Activated CD4-positive, alpha-beta T cell treated with anti-CD3 and anti-CD28 coated beads for 1 hour (primary cell): ENCODE measurements around the gene IDUA.
"Not testable (repeated sequence)": the region's sequence is repeated elsewhere in the genome, so short reads cannot be mapped to it uniquely, and the experiment has no call there.

Experiments used
- DNase-seq: peaks from one replicate; pipeline ENCODE4 v3.0.0-alpha.2; 2020

Gene IDUA

DNA sequence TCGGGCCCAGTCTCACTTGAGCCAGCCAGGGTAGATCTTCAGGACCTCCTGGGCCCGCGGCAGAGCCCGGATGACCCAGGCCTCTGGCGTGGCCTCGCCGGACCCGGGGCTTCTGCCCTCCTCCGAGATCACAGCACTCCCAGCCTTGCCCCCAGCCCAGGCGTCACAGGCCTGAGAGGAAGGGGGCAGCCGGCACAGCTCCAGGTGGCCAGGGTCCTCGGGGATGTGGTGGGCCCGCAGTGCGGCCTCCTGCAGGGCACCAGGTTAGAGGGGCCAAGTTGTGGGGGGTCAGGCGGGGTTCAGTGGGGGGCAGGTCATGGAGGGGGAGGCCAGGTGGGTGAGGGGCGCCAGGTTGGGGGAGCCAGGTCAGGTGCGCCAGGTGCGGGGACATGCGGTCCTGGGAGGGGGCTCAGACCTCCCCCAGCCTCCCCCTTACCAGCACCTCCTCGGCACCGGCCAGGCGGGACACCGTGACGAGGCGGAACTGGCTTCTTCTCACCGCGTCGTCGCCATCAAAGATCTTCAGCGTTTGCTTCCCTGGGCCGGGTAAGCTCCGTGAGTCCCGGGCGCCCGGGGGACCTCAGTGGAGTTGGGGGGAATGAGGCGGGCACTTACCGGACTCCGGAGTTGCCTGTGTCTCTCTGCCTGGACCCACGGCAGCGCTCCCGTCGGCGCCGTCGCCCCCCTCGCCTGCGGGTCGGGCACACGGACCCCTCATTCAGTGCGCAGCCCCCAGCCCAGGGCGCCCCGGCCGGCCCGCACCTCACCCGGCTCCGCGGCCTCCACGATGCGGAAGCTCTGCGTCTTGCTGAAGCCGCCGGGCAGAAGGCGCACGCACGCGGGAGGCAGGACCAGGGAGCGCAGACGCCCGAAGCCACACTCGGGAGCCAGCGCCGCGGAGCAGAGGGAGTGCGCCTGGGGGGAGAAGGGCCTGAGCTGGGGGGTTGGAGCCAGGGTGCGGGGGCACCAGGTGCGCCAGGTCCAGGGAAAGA, 19.4 kb upstream of the IDUA start:
- DNase-seq = no peak

DNA sequence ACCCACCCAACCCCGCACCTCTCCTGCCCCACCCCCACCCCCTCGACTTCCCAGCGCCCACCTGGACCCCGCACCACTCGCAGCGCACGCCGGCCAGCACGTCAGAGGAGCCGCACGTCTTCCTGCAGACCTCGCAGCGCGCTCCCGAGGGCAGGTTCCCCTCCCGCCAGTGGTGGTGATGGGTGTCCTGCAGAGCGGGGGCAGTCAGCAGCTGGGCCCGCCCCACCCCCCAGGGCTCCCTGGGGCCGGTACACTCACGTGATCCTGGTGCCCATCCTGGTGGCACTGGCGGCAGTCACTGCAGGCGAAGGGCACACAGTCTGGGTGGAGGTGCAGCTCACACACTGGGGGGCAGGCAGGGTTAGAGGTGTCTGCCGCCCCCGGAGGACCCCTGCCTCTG, 18.6 kb upstream of the IDUA start:
- no peak for DNase-seq

DNA sequence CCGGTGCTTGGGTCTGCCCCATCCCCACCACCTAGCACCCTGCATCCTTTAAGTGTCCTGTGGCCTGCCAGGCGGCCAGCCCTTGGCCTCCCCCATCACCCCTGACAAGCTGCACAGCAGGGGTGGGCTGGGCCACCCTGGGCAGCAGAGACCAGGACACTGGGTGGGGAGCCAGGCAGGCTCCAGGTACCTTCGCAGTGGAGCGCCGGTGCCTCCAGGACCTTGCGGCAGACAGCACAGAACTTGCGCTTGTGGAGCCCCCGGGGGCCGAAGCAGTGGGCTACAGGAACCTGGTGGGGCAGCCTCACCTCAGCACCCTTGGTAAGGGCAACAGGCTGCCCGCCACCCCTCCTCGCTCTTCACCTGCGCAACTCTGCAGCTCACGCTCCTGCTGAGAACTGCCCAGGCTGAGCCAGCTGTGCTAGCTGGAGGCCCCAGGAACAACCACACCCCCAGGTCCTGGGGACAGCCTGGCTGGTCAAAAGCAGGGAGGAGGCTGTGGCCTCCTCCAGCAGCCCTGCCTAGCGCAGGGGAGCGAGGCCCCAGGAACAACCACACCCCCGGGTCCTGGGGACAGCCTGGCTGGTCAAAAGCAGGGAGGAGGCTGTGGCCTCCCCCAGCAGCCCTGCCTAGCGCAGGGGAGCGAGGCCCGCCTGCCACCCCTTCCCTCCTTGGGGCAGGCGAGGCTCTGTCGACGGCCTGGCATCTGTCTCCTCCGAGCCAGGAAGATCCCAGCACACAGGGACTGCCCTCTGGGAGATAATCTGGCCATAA, 18.0 kb upstream of the IDUA start:
- DNase-seq = no peak

DNA sequence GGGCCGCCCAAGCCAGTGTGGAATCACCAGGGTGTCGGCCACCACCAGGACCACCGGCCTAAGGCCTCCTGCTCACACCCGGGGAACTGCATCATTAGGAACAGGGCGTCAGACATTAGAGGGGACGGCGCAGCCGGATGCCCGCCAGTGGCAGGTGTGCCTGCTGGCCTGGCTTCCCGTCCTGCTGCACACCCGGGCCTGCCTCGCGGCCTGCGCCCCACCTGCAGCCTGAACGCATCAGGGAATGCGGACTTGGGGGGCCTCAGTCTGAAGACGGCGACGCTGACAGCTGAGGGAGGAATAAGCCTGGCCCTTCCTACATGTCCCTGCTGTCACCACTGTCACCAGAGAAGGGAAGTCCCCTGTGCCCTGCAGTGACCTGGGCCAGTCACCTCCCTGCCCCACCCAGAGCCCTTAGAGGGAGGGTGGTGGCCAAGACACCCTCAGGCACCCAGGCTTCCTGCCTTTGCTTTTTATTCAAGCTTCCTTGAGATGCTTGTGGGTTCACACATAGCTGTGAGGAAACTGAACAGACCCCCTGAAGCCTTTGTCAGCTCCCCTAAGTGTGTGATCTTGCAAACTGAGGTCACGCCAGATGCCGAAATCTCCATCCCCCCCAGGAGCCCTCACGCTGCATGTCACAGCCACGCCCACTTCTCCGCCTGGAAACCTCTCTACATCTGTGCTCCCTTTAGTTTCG, 16.6 kb upstream of the IDUA start:
- DNase-seq = no peak

DNA sequence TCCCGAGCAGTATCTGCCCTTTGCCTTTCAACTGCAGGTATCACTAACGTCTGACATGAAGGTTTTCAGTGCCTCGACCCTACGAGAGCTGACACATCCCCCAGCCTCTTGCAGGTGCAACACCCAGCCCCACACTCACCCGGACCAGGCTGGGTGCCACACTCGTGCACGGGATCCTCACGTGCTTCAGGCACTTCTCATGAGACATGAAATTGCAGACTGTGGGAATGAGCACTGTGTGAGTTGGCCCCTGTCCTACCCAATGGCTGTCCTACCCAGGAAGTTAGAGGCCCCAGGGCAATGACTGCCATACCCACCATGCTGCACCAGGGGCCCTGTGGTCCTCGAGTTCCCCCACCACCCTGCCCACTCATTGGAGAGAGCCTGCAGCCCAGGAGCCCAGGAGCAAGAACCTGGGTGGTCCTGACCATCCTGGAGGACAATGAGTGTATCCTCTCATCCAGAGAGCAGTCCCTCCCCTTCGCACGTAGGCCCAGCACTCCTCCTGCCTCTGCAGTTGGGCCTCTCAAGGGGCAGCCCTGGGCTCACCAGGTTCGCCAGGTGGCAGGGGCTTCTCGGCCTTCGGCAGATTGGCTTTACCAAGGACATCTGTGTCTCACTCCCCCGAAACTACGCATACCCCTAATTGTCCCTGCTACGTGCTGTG, 15.9 kb upstream of the IDUA start:
- no peak for DNase-seq

DNA sequence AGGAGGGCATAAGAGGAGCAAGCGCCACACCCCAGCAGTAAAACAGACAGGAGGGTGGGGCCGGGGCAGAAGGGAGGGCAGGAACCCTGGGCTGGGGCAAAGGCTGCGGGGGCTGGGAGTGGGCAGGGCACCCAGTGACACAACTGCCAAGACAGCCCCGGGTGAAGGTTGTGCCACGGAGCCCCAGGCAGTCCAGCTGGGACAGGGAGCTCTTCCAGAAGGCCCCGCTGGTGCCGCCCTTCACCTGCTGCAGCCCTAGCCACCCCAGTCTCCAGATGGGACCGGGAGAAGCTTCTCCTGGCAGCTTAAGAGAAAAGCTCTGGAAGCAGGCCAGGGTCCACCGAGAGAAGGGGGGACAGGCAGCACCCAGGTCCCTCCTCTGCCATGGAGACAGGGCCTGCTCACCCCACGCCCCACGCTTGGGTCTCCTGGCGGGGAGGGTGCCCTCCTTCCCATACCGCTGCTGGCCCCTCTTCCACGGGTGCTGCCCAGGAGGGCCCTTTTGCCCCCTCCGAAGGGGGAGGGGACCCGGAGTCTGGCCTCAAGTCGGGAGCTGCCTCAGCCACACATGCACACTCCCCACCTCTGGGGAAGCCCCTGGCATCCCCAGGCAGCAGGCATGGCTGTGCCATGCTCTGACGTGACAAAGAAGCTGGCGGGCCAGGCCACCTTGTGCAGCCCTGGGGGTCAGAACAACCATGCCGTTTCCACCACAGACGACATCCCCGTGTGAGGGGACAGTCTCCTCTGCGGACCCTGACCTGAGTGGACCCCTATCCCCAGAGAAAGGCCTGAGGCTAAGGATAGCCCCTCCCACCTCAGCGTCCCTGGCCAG, 15.0 kb upstream of the IDUA start:
- DNase-seq = no peak

DNA sequence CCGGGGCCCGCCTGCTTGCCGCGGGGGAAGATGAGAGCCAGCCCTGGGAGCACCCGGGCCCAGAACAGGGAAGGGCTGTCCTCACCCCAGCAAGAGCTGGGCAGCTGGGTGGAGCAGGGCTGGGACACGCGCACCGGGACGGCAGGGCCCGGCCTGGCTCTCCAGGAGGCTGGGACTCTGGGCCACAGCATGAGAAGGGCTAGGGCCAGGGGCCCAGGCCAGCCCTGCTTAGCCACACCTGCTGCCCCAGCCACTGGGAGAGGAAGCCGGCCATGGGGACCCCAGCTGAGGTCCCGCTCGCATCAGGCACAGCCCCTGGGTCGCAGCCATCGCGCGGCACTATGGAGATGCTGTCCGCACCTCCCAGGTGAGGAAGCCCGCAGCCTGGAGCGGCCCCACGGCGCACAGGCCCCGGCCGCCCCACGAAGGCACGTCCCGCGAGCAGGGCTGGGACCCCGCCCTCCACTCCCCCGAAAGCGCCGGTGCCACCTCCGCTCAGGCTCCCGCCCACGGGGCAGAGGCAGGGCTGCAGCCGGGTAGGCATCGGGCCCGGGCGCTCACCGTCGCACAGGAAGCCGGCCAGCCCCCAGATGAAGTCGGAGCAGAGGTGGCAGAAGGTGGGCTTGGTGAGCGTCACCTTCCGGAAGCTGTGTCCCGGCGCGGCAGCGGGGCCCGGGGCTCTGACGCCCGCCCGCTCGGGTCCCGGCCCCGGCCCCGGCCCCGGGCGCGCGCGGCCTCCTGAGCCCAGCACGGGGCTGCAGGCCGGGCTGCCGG, 14.0 kb upstream of the IDUA start:
- DNase-seq = peak; percentile 48

DNA sequence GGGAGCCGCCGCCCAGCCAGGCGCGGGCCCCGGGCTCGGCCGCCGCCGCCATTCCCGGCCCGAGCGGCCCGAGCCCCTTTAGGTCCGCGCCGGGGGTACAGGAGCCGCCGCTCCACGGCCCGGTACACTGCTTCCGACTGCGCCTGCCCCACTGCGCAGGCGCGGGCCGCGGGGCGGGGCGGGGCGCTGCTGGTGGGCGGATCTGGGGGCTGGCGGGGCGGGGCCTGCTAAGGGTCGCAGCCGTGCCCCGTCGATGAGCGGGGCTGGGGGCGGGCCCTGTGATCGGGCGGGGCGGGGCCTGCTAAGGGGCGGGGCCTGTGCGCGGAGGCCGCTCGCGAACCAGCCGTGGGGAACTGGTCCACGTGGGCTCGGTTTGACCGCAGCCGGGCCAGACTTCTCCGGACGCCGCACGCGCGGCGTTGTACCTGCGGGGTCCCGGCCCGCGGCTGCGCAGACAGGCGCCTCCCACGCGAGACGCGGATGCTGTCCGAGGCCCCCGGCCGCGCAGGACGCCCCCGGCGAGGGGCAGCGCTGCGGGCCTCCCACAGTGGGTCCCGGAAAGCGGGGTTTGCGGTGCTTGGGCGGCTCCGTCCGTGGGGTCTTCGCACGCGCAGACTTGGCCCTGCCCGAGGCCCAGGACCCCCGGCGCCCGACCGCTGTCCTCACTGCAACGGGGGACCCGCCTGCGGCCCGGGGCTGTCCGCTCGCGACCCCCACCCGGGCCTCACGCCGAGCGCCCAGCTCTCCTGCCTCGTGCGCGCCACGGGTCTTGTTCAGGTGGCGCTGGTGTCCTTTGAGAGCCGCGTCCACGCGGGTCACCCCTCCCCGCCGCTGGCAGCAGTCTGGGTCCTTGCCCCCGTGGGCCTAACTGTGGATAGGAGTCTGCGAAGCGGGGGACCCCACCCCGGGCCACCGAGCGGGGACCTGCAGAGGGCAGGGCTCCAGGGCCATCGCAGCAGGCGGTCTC, 13.1 kb upstream of the IDUA start, which contains the start of gene DGKQ:
Gene DGKQ, minus strand, starts transcription at position 139 of the 967 bp plus-strand sequence. Its CDS starts 87 bp downstream, at position 52.
- peak; percentile 88 for DNase-seq

DNA sequence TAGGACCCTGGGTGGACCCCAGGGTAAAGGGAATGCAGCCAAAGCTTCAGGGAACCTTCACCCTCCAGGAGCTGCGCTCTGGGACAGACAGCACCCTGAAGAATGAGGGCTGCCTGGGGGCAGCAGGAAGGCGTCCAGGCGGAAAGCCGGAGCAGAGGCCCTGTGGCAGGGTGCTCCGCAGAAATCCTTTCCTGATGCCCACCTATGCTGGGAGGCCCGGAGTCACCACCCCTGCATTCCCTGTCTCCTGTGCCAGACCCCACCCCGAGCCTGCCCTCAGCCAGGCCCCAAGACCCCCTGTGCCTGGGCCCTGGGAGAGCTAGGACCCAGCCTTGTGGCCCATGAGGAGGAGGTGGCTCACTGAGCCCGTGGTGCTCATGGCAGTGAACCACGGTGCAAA, 12.2 kb upstream of the IDUA start:
- no peak for DNase-seq

DNA sequence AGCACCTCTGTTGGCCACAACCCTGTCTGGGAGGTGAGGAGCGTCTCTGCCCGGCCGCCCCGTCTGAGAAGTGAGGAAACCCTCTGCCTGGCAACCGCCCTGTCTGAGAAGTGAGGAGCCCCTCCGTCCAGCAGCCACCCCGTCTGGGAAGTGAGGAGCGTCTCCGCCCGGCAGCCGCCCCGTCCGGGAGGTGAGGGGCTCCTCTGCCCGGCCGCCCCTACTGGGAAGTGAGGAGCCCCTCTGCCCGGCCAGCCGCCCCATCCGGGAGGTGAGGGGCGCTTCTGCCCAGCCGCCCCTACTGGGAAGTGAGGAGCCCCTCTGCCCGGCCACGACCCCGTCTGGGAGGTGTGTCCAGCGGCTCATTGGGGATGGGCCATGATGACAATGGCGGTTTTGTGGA, 10.8 kb upstream of the IDUA start:
- not testable (repeated sequence) for DNase-seq

DNA sequence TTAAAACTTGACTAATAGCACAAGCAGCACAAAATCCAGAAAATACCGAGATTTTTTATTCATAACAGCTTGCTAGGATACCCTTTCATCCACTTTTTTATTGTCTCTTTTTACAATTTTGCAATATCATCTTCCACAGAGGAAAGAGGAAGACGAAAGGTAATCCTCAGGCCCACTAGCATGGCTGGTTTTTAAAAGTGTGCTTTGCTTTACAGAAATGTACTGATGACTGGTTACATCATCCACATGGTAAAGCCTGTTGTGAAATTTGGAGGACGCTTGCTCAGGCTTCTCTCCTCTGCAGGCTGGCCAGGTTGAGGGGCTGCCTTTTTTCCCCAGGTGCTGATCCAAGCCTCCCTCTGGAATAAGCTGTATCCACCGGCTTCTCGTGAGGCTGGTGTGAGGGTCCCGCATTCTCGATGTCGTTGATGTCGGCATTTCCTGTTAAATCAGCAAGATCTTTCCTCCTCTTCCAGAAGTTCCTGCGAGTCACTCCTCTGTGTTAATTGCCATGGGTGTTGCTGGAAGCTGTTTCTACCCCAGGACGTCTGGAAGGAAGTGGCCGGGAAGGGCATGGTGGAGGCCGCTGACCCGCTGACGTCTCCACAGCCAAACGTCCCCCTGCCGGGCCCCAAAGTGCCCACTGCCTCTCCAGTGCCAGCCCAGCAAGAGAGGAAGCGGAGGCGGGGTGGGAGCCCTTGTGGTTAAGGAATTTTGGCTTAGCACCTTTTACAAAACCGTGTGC, 7.7 kb upstream of the IDUA start:
- no peak for DNase-seq

DNA sequence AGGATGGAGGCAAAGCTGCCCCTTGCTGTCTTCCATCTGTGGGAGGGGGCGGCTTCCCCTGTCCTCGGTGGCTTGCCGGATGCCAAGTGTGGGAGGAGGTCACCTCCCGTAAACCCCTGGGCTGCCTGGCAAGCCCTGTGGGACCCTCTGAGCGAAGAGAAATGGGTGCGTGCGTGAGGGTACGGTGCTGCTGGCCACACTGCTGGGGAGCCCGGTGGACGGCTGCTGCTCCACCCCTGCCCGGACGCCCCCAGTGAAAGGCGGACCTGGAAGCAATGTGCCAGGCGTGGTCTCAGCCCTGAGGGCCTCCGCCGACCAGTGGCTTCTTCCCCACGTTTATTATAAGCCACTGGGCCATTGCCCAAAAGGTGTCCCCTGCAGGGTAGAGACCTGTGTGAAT, 4.6 kb upstream of the IDUA start:
- no peak for DNase-seq

DNA sequence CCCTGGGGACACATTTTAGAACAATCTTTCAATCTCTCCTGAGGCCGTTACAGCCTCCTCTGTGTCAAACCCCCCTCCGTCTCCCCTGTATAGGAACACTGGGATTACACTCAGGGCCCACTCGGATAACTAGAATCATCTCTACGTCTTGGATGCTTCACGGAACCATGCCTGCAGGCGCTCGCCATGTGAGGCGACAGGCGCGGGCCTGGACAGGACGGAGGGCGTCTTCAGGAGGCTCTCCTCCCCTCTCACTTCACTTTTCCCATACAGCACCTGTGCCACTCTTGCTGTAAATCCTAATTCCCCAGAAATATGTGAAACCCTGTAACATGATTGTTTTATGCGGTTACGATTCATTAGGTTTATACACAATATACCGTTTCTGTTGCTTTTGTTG, 4.0 kb upstream of the IDUA start:
- DNase-seq = no peak

DNA sequence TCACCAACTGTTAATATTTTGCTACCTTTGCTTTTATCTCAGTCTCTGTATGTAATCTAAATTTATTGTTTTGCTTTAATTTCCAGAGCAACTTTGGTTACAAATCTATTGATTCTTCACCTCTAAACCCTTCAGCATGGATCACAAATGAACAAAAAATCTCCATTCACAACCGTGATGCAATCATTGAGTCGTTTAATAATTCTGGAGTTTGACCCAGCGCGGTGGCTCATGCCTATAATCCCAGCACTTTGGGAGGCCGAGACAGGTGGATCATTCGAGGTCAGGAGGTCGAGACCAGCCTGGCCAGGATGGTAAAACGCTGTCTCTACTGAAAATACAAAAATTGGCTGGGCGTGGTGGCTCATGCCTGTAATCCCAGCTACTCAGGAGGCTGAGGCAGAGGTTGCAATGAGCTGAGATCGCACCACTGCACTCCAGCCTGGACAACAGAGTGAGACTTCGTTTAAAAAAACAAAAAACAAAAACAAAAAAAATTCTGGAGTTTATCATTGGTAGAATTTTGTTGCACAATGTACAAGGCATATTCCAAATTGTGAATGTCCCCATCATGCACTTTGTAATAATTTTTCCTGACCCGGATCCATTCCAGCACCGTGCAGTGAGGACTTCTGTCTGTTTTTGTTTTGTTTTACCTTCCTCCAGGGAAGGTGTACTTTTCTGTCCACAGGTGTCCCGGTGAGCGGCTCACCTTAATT, 2.3 kb upstream of the IDUA start:
- DNase-seq = no peak

DNA sequence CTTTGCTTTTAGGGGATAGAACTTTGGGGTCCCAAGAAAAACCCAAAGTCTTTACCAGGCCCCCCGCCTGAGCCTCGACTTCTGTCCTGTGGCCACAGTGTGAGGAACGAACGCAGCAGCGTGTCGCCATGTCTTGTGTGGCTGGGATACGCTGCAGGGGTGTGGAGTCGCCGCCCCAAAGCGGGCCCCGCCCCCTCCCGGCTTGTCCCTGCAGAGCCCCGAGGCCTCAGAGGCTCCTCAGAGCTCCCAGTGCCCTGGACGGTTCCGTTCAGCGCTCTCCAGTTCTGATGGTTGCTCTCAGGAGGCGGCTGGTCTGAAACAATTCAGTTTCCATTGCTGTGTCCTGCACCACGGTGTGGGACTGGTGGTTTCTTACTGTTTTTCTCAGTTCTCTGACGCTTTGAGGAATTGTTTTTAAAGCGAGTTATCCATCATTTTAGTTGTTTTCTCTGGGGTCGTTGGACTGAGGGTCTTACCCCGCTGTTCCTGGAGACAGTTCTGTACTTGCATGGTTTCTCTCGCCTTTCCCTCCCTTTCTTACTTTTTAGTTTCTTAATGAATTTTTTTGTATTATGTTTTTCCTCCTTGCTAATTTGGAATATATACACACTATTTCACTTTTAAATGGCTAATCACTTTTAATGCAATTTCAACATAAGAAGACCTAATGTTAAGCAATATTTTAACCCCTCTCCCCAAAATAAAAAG, 1.6 kb upstream of the IDUA start:
- DNase-seq = peak; percentile 61

DNA sequence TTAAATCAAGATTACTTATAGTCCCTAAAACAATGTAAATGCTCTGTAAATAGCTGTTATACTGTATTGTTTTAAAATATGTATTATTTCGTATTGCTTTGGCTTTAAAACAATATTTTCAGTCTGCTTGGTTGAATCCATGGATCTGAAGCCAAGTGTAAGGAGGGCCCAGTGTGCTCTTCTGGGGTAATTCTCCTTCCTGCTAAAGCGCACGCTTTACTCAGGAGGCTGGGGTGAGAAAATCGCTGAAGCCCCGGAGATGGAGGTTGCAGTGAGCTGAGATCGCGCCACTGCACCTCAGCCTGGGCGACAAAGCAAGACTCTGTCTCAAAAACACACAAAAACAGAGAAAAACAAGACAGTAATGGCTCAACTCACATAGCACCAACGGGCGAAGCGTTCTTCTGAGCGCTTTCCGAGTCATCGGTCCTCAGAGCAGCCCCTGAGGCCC, 391 bp upstream of the IDUA start:
- no peak for DNase-seq
